H9 (cell line): ENCODE results near the gene VOPP1. TPM values are rescaled to one million over a fixed set of nuclear protein-coding genes. Genes with fewer than 3 reads are reported as not detected.

ENCODE experiments used
- DNase-seq: peaks from one replicate; pipeline ENCODE4 v3.0.0-alpha.2; 2017
- H2AFZ ChIP-seq: one replicate; pipeline ENCODE4 v1.6.1; 2013; ENCODE audit warnings: mild to moderate bottlenecking, low read length, control low read depth, moderate library complexity
- H2AK5ac ChIP-seq: 2 replicates; pipeline ENCODE4 v1.6.1; 2013; ENCODE audit warnings: low read length, control low read depth, mixed read lengths; ENCODE audit not compliant: insufficient read length
- H2BK120ac ChIP-seq: one replicate; pipeline ENCODE4 v1.6.1; 2013; ENCODE audit warnings: low read depth, mild to moderate bottlenecking, low read length, control low read depth, inconsistent platforms; ENCODE audit not compliant: poor library complexity, severe bottlenecking
- H2BK12ac ChIP-seq: 2 replicates; pipeline ENCODE4 v1.6.1; 2013; ENCODE audit warnings: low read length, control low read depth, mixed read lengths, low read depth; ENCODE audit not compliant: insufficient read length
- H2BK15ac ChIP-seq: 2 replicates; pipeline ENCODE4 v1.6.1; 2013; ENCODE audit warnings: low read depth, low read length, control low read depth
- H2BK20ac ChIP-seq: one replicate; pipeline ENCODE4 v1.6.1; 2013; ENCODE audit warnings: low read depth, mild to moderate bottlenecking, low read length, control low read depth, inconsistent platforms; ENCODE audit not compliant: poor library complexity, severe bottlenecking
- H2BK5ac ChIP-seq: 2 replicates; pipeline ENCODE4 v1.6.1; 2013; ENCODE audit warnings: low read length, control low read depth, mixed read lengths; ENCODE audit not compliant: insufficient read length
- H3K14ac ChIP-seq: 2 replicates; pipeline ENCODE4 v1.6.1; 2013; ENCODE audit warnings: low read length, control low read depth; ENCODE audit not compliant: insufficient read depth
- H3K18ac ChIP-seq: 2 replicates; pipeline ENCODE4 v1.6.1; 2013; ENCODE audit warnings: low read depth, mild to moderate bottlenecking, mixed read lengths, low read length, control low read depth; ENCODE audit not compliant: insufficient read length
- H3K23ac ChIP-seq: 2 replicates; pipeline ENCODE4 v1.6.1; 2013; ENCODE audit warnings: low read length, control low read depth, mixed read lengths, low read depth; ENCODE audit not compliant: insufficient read length
- H3K23me2 ChIP-seq: 2 replicates; pipeline ENCODE4 v1.6.1; 2013; ENCODE audit warnings: low read depth, mild to moderate bottlenecking, mixed read lengths, low read length, control low read depth; ENCODE audit not compliant: insufficient read length, poor library complexity, severe bottlenecking
- H3K27ac ChIP-seq: 2 replicates; pipeline ENCODE4 v1.5.1; 2013; ENCODE audit warnings: low read length, control low read depth, mixed read lengths, low read depth; ENCODE audit not compliant: insufficient read length
- H3K27me3 ChIP-seq: 2 replicates; pipeline ENCODE4 v1.6.1; 2013; ENCODE audit warnings: low read length, control low read depth, inconsistent platforms; ENCODE audit not compliant: insufficient read depth
- H3K4ac ChIP-seq: 2 replicates; pipeline ENCODE4 v1.6.1; 2013; ENCODE audit warnings: low read depth, mild to moderate bottlenecking, control low read depth, inconsistent platforms, low read length, moderate library complexity
- H3K4me1 ChIP-seq: 2 replicates; pipeline ENCODE4 v1.6.1; 2013; ENCODE audit warnings: low read length, control low read depth, inconsistent platforms; ENCODE audit not compliant: insufficient read depth
- H3K4me2 ChIP-seq: 2 replicates; pipeline ENCODE4 v1.6.1; 2013; ENCODE audit warnings: low read length, control low read depth, mixed read lengths; ENCODE audit not compliant: insufficient read length, insufficient read depth
- H3K56ac ChIP-seq: 2 replicates; pipeline ENCODE4 v1.6.1; 2013; ENCODE audit warnings: low read depth, mild to moderate bottlenecking, mixed read lengths, low read length, control low read depth; ENCODE audit not compliant: insufficient read length
- H3K79me1 ChIP-seq: 2 replicates; pipeline ENCODE4 v1.6.1; 2013; ENCODE audit warnings: low read depth, mild to moderate bottlenecking, moderate library complexity, low read length, control low read depth, inconsistent platforms; ENCODE audit not compliant: insufficient read depth, poor library complexity, severe bottlenecking
- H3K79me2 ChIP-seq: 2 replicates; pipeline ENCODE4 v1.6.1; 2013; ENCODE audit warnings: low read length, control low read depth, inconsistent platforms; ENCODE audit not compliant: insufficient read depth
- H3K9ac ChIP-seq: 2 replicates; pipeline ENCODE4 v1.6.1; 2013; ENCODE audit warnings: low read length, control low read depth, mixed read lengths; ENCODE audit not compliant: insufficient read length; ENCODE audit errors: extremely low read depth
- H3K9me3 ChIP-seq: one replicate; pipeline ENCODE4 v1.6.1; 2013; ENCODE audit warnings: low read depth, low read length, inconsistent platforms; ENCODE audit not compliant: control insufficient read depth
- H3T11ph ChIP-seq: one replicate; pipeline ENCODE4 v1.6.1; 2013; ENCODE audit warnings: mild to moderate bottlenecking, low read length, control low read depth, inconsistent platforms
- H4K20me1 ChIP-seq: one replicate; pipeline ENCODE4 v1.6.1; 2013; ENCODE audit not compliant: control insufficient read depth, insufficient read length, insufficient read depth
- H4K5ac ChIP-seq: 2 replicates; pipeline ENCODE4 v1.6.1; 2013; ENCODE audit warnings: low read depth, mild to moderate bottlenecking, mixed read lengths, low read length, control low read depth; ENCODE audit not compliant: insufficient read length
- H4K8ac ChIP-seq: replicated peaks from 2 replicates; pipeline ENCODE4 v1.6.1; 2013; ENCODE audit warnings: low read length, control low read depth, mixed read lengths, low read depth; ENCODE audit not compliant: insufficient read length
- H4K91ac ChIP-seq: 2 replicates; pipeline ENCODE4 v1.6.1; 2013; ENCODE audit warnings: low read depth, mild to moderate bottlenecking, moderate library complexity, mixed read lengths, low read length, control low read depth; ENCODE audit not compliant: insufficient read length
- H3K27ac Mint-ChIP-seq, 3 experiments: 2 replicates in 2 of 3; 3 replicates in 1 of 3; pipeline ENCODE4 v1.8.0; 2020 to 2021; ENCODE audit warnings: mixed read lengths in 3 of 3, mild to moderate bottlenecking in 1 of 3, moderate library complexity in 1 of 3
- H3K27me3 Mint-ChIP-seq: 2 replicates; pipeline ENCODE4 v1.8.0; 2021; ENCODE audit warnings: low read depth, mild to moderate bottlenecking, moderate library complexity, mixed read lengths
- H3K36me3 Mint-ChIP-seq, 3 experiments: 2 replicates in 2 of 3; 3 replicates in 1 of 3; pipeline ENCODE4 v1.8.0; 2020 to 2021; ENCODE audit warnings: low read depth in 3 of 3, mixed read lengths in 3 of 3; ENCODE audit not compliant: insufficient read depth in 1 of 3
- H3K4me1 Mint-ChIP-seq, 2 experiments: 2 replicates each; pipeline ENCODE4 v1.8.0; 2020; ENCODE audit warnings: mixed read lengths in 2 of 2
- H3K4me3 Mint-ChIP-seq, 2 experiments: 2 replicates in 1 of 2; 3 replicates in 1 of 2; pipeline ENCODE4 v1.8.0; 2020 to 2021; ENCODE audit warnings: mild to moderate bottlenecking in 2 of 2, mixed read lengths in 2 of 2, moderate library complexity in 1 of 2
- H3K9me3 Mint-ChIP-seq, 2 experiments: 2 replicates in 1 of 2; 3 replicates in 1 of 2; pipeline ENCODE4 v1.8.0; 2020; ENCODE audit warnings: mild to moderate bottlenecking in 2 of 2, mixed read lengths in 2 of 2, moderate library complexity in 1 of 2
- CTCF ChIP-seq: fragments of 200-600 bp; sonication (generic); conservative IDR thresholded peaks from 3 replicates; pipeline ENCODE4 v1.8.0; 2021; ENCODE audit warnings: antibody characterized with exemption, mild to moderate bottlenecking
- WGBS: extraction: QIAGEN DNeasy Blood & Tissue Kit; methylation state at CpG from one replicate; pipeline ENCODE4 v1.1.7; 2013; ENCODE audit warnings: missing lambda C conversion rate, low lambda C conversion rate, mixed read lengths; ENCODE audit not compliant: insufficient read length; ENCODE audit errors: extremely low coverage; 5-methylcytosine and 5-hydroxymethylcytosine counted together
- total RNA-seq: library from RNA; stranded (reverse); gene quantifications from 2 replicates; pipeline ENCODE4 v1.2.1, GENCODE V29; 2021

The VOPP1 gene
- total RNA-seq, 1 experiment from 2014 or later, result 55.7 TPM

GRCh38 chr7:55526329-55526728, 46.0 kb downstream of the VOPP1 start:
- Histone ChIP-seq H3K4ac (no peak overlapping the region), H4K91ac (no peak overlapping the region), H2BK5ac (no peak overlapping the region), H4K8ac (no peak overlapping the region), H2BK12ac (no peak overlapping the region), H3K23ac (no peak overlapping the region), H2BK20ac (no peak overlapping the region), H2BK15ac (no peak overlapping the region), H4K5ac (no peak overlapping the region), H3K23me2 (no peaks in the 10 kb centered on the region), H3K14ac (no peak overlapping the region), H2AFZ (no peak overlapping the region), H3K27me3 (no peaks in the 10 kb centered on the region), H3K9ac (no peak overlapping the region), H3K4me1 (peaks cover 10% of the 10 kb centered on the region), H2BK120ac (no peak overlapping the region), H3T11ph (no peak overlapping the region), H3K9me3 (no peaks in the 10 kb centered on the region), H3K18ac (no peak overlapping the region), H2AK5ac (no peak overlapping the region), H4K20me1 (peaks cover 2% of the 10 kb centered on the region), H3K56ac (no peak overlapping the region), H3K27ac (no peak overlapping the region), H3K79me2 (peaks cover 5% of the 10 kb centered on the region; the same call in 1 of the 2 replicates), H3K79me1 (no peaks in the 10 kb centered on the region), H3K4me2 (no peak overlapping the region)
- Mint-ChIP-seq H3K4me3 (peak overlapping the region in 1 of 2 experiments; percentile 26; a peak in 1 of 5 replicates), H3K36me3 (no peaks in the 10 kb centered on the region), H3K4me1 (peaks cover 52 to 54% of the 10 kb centered on the region in 2 experiments), H3K27ac (peak overlapping the region in 1 of 3 experiments; percentile 22; a peak in 3 of 7 replicates), H3K9me3 (no peaks in the 10 kb centered on the region), H3K27me3 (no peaks in the 10 kb centered on the region)
- no peak for TF ChIP-seq CTCF
- no peak for DNase-seq
- no CpG with 5 or more reads among the region's 4 CpGs for WGBS
